Liver (tissue), 3 donors: Measurements from ENCODE around the gene ATG16L1.

Source experiments
- HNF4A ChIP-seq, 2 donors: conservative IDR thresholded peaks; 2 replicates each; pipeline ENCODE4 v1.6.1; 2016; ENCODE audit warnings: antibody characterized with exemption in 2 of 2, mild to moderate bottlenecking in 2 of 2
- RAD21 ChIP-seq, 2 donors: IDR thresholded peaks; 2 replicates each; pipeline ENCODE4 v1.6.1; 2016; ENCODE audit warnings: antibody characterized with exemption in 2 of 2, mild to moderate bottlenecking in 2 of 2
- TAF1 ChIP-seq: conservative IDR thresholded peaks from 2 replicates; pipeline ENCODE4 v1.6.1; 2016; ENCODE audit warnings: antibody characterized with exemption, mild to moderate bottlenecking
- YY1 ChIP-seq: IDR thresholded peaks from 2 replicates; pipeline ENCODE4 v1.6.1; 2016; ENCODE audit warnings: antibody characterized with exemption, mild to moderate bottlenecking
- TF ChIP-seq, protein P1 (sequence below): IDR thresholded peaks from 2 replicates; pipeline ENCODE4 v1.6.1; 2016; ENCODE audit warnings: antibody characterized with exemption, mild to moderate bottlenecking
- TF ChIP-seq, protein P2 (sequence below): fragments of 150-350 bp; IDR thresholded peaks from 2 replicates; pipeline ENCODE4 v1.5.1; 2017; ENCODE audit warnings: improper control_type of control experiment, low read depth, low read length; ENCODE audit not compliant: missing input control
- TF ChIP-seq, protein P3 (sequence below): IDR thresholded peaks from 2 replicates; pipeline ENCODE4 v1.6.1; 2016; ENCODE audit warnings: antibody characterized with exemption
- donor health status: healthy.
- donor health status: healthy.

DNA sequence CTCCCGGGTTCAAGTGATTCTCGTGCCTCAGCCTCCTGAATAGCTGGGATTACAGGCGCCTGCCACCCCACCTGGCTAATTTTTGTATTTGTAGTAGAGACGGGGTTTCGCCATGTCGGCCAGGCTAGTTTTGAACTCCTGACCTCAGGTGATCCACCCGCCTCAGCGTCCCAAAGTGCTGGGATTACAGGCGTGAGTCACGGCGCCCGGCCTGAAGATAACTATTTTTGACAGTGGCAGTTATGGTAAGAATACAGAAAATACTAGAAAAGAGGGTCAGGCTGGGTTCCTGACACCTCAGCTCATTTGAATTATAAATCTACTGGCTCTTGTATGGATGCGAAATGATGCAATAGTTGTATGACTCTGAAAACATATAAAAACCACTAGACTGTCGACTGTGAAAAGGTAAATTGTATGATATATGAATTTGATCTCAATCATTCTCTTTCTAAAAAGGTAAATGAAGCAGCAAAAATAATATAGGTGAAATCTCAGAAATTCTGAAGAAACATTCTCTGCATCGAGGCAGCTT, 91.8 kb downstream of the ATG16L1 start:
- TF ChIP-seq, protein P1, sequence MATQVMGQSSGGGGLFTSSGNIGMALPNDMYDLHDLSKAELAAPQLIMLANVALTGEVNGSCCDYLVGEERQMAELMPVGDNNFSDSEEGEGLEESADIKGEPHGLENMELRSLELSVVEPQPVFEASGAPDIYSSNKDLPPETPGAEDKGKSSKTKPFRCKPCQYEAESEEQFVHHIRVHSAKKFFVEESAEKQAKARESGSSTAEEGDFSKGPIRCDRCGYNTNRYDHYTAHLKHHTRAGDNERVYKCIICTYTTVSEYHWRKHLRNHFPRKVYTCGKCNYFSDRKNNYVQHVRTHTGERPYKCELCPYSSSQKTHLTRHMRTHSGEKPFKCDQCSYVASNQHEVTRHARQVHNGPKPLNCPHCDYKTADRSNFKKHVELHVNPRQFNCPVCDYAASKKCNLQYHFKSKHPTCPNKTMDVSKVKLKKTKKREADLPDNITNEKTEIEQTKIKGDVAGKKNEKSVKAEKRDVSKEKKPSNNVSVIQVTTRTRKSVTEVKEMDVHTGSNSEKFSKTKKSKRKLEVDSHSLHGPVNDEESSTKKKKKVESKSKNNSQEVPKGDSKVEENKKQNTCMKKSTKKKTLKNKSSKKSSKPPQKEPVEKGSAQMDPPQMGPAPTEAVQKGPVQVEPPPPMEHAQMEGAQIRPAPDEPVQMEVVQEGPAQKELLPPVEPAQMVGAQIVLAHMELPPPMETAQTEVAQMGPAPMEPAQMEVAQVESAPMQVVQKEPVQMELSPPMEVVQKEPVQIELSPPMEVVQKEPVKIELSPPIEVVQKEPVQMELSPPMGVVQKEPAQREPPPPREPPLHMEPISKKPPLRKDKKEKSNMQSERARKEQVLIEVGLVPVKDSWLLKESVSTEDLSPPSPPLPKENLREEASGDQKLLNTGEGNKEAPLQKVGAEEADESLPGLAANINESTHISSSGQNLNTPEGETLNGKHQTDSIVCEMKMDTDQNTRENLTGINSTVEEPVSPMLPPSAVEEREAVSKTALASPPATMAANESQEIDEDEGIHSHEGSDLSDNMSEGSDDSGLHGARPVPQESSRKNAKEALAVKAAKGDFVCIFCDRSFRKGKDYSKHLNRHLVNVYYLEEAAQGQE = no peak
- no peak for TF ChIP-seq RAD21 (IDR thresholded peaks at IDR 0.05)
- TF ChIP-seq, protein P2, sequence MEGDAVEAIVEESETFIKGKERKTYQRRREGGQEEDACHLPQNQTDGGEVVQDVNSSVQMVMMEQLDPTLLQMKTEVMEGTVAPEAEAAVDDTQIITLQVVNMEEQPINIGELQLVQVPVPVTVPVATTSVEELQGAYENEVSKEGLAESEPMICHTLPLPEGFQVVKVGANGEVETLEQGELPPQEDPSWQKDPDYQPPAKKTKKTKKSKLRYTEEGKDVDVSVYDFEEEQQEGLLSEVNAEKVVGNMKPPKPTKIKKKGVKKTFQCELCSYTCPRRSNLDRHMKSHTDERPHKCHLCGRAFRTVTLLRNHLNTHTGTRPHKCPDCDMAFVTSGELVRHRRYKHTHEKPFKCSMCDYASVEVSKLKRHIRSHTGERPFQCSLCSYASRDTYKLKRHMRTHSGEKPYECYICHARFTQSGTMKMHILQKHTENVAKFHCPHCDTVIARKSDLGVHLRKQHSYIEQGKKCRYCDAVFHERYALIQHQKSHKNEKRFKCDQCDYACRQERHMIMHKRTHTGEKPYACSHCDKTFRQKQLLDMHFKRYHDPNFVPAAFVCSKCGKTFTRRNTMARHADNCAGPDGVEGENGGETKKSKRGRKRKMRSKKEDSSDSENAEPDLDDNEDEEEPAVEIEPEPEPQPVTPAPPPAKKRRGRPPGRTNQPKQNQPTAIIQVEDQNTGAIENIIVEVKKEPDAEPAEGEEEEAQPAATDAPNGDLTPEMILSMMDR = no peak
- no peak for TF ChIP-seq YY1
- no peak for TF ChIP-seq TAF1
- TF ChIP-seq, protein P3, sequence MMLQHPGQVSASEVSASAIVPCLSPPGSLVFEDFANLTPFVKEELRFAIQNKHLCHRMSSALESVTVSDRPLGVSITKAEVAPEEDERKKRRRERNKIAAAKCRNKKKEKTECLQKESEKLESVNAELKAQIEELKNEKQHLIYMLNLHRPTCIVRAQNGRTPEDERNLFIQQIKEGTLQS = no peak
- TF ChIP-seq HNF4A (conservative IDR thresholded peaks at IDR 0.05) = no peak
